Measurements from ENCODE around the gene KIF22. TPM values are rescaled to one million over a fixed set of nuclear protein-coding genes. Genes with fewer than 3 reads are reported as not detected.
"Not testable (repeated sequence)": the region's sequence is repeated elsewhere in the genome, so short reads cannot be mapped to it uniquely, and the experiment has no call there.

Gene KIF22
- polyA plus RNA-seq, 2 of the 4 experiments (the other 2 are of a cell fraction), result 64.3 to 73.7 TPM

DNA sequence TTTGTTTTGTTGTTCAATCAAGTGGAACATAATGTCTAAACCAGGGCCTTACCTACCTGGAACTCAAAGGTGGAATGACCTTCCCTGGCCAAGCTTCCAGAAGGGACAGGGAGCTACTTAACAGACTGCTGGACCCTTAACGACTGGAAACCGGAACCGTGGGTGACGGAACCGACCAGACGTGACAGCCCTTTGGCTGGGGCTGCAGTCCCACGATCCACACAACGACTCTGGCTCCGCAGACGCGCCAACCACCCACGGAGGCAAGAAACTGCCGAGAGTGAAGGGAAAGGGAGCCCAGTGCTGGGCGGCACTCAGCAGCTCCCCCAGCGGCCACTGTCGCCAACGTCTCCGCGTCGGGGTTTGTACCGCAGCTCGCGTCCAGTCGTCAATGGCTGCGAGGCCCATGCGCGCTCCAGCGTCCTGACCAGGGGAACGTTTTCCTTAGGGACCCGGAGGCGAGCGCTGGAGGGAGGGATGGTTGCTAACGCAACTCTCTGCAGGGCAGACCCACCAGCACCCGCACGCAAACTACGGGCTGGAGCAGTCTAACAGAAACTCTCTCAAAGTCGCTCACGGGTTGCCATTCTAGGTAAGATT, 5.5 kb upstream of the KIF22 start:
- no peak overlapping the region for H3K4me3 ChIP-seq
- 87% methylated on average over 38 of the region's 38 CpGs for WGBS (ENCODE audit: missing lambda C conversion rate)

DNA sequence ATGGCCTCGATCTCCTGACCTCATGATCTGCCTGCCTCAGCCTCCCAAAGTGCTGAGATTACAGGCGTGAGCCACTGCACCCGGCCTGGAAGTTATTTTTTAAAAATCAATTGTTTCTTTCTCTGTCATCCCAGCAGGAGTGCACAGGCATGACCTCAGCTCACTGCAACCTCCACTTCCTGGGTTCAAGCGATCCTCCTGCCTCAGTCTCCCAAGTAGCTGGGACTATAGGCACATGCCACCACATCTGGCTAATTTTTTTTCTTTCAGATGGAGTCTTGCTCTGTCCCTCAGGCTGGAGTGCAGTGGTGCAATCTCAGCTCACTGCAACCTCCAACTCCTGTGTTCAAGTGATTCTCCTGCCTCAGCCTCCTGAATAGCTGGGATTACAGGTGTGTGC, 3.4 kb upstream of the KIF22 start:
- WGBS (ENCODE audit: missing lambda C conversion rate), result 62% methylated on average over 4 of the region's 4 CpGs
- H3K4me1 ChIP-seq, result peaks cover 12% of the 10 kb centered on the region
- H3K9me3 ChIP-seq; DNase-seq (ENCODE audit: low read depth in 1 of 2, low spot score in 1 of 2); FAIRE-seq; H3K4me3 ChIP-seq; ATAC-seq; H3K27ac ChIP-seq; POLR2A ChIA-PET; H3K4me2 ChIP-seq: not testable (repeated sequence)
- CTCF ChIA-PET, result interaction anchor here (1.2 to 2.2 kb wide), 3 partner anchors 9 to 86 kb away, joined by 3 to 5 read pairs (median 3); no protein-coding TSS in a partner anchor

More for the DNA sequence above, 5.5 kb upstream of the KIF22 start:
- H3K4me2 ChIP-seq, result no peak overlapping the region
- peaks cover 7% of the 10 kb centered on the region for H3K4me1 ChIP-seq
- H3K9me3 ChIP-seq, result no peaks in the 10 kb centered on the region
- H3K27ac ChIP-seq, result no peak overlapping the region
- TF ChIP-seq FOSB (CRISPR knock-in tag; IDR thresholded peaks at IDR 0.05) (no peak), ZSCAN20 (CRISPR knock-in tag; IDR thresholded peaks at IDR 0.05) (no peak), ZNF302 (CRISPR knock-in tag; IDR thresholded peaks at IDR 0.05) (no peak), JUNB (IDR thresholded peaks at IDR 0.05) (no peak), NPAS2 (CRISPR knock-in tag; IDR thresholded peaks at IDR 0.05; ENCODE audit: borderline replicate concordance) (no peak), EHF (CRISPR knock-in tag; IDR thresholded peaks at IDR 0.05) (no peak), POLR2A (IDR thresholded peaks at IDR 0.05; ENCODE audit: low read length) (no peak), KDM1A (IDR thresholded peaks at IDR 0.05; ENCODE audit: low read depth) (no peak), MAZ (IDR thresholded peaks at IDR 0.05; ENCODE audit: borderline replicate concordance, low read depth, low read length) (no peak), FOSL2 (IDR thresholded peaks at IDR 0.05) (no peak), FOSL2 (CRISPR knock-in tag; IDR thresholded peaks at IDR 0.05) (no peak)
- TF ChIP-seq, protein P1, sequence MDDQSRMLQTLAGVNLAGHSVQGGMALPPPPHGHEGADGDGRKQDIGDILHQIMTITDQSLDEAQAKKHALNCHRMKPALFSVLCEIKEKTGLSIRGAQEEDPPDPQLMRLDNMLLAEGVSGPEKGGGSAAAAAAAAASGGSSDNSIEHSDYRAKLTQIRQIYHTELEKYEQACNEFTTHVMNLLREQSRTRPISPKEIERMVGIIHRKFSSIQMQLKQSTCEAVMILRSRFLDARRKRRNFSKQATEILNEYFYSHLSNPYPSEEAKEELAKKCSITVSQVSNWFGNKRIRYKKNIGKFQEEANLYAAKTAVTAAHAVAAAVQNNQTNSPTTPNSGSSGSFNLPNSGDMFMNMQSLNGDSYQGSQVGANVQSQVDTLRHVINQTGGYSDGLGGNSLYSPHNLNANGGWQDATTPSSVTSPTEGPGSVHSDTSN (IDR thresholded peaks at IDR 0.05), result no peak
- TF ChIP-seq, protein P2, sequence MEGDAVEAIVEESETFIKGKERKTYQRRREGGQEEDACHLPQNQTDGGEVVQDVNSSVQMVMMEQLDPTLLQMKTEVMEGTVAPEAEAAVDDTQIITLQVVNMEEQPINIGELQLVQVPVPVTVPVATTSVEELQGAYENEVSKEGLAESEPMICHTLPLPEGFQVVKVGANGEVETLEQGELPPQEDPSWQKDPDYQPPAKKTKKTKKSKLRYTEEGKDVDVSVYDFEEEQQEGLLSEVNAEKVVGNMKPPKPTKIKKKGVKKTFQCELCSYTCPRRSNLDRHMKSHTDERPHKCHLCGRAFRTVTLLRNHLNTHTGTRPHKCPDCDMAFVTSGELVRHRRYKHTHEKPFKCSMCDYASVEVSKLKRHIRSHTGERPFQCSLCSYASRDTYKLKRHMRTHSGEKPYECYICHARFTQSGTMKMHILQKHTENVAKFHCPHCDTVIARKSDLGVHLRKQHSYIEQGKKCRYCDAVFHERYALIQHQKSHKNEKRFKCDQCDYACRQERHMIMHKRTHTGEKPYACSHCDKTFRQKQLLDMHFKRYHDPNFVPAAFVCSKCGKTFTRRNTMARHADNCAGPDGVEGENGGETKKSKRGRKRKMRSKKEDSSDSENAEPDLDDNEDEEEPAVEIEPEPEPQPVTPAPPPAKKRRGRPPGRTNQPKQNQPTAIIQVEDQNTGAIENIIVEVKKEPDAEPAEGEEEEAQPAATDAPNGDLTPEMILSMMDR (IDR thresholded peaks at IDR 0.05), result no peak
- TF ChIP-seq, protein P3, sequence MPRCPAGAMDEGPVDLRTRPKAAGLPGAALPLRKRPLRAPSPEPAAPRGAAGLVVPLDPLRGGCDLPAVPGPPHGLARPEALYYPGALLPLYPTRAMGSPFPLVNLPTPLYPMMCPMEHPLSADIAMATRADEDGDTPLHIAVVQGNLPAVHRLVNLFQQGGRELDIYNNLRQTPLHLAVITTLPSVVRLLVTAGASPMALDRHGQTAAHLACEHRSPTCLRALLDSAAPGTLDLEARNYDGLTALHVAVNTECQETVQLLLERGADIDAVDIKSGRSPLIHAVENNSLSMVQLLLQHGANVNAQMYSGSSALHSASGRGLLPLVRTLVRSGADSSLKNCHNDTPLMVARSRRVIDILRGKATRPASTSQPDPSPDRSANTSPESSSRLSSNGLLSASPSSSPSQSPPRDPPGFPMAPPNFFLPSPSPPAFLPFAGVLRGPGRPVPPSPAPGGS (IDR thresholded peaks at IDR 0.05), result no peak
- TF ChIP-seq, protein P4, sequence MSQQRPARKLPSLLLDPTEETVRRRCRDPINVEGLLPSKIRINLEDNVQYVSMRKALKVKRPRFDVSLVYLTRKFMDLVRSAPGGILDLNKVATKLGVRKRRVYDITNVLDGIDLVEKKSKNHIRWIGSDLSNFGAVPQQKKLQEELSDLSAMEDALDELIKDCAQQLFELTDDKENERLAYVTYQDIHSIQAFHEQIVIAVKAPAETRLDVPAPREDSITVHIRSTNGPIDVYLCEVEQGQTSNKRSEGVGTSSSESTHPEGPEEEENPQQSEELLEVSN (IDR thresholded peaks at IDR 0.05; ENCODE audit: borderline replicate concordance, low read depth), result no peak
- FAIRE-seq (no peak), ATAC-seq (peak in 1 of 2 experiments; percentile 67; a peak in 3 of 6 replicates), DNase-seq (ENCODE audit: low read depth in 1 of 2, low spot score in 1 of 2) (peak in 1 of 2 experiments; percentile 38)
- POLR2A ChIA-PET, result no interaction called here
- CTCF ChIA-PET, result interaction anchor here (0.7 to 1.8 kb wide), 10 partner anchors 8 to 247 kb away, joined by 3 to 9 read pairs (median 3); partner anchors contain the start of gene MVP

DNA sequence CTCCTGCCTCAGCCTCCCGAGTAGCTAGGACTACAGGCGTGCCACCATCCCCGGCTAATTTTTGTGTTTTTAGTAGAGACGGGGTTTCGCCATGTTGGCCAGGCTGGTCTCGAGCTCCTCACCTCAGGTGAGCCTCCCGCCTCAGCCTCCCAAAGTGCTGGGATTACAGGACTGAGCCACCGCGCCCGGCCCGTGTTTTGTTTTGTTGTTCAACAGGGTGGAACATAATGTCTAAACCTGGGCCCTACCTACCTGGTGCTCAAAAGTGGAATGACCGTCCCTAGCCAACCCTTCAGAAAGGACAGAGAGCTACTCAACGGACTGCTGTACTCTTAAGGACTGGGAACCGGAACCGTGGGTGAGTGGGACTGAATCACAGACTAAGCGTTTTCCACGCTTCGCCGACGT, 772 bp upstream of the KIF22 start:
- ChIA-PET CTCF (interaction anchor here (0.5 to 4.4 kb wide), 26 partner anchors 9 to 263 kb away, joined by 3 to 54 read pairs (median 6); a partner anchor contains a TSS), POLR2A (interaction anchor here (0.6 to 2.3 kb wide), 16 partner anchors 9 to 628 kb away, joined by 3 to 25 read pairs (median 4); partner anchors contain the start of genes ALDOA, MAZ and PAGR1)
- DNase-seq (ENCODE audit: low read depth in 1 of 2, low spot score in 1 of 2) (peak in 1 of 2 experiments; percentile 40), ATAC-seq (peak; percentile 39 to 47), FAIRE-seq (no peak)
- Histone ChIP-seq H3K4me2 (peak overlapping the region; percentile 94), H3K4me3 (peak overlapping the region; percentile 94), H3K9me3 (no peaks in the 10 kb centered on the region), H3K4me1 (peaks cover 20% of the 10 kb centered on the region), H3K27ac (peak overlapping the region; percentile 94 to 96)
- WGBS (ENCODE audit: missing lambda C conversion rate), result 54% methylated on average over 20 of the region's 20 CpGs
- TF ChIP-seq TP53 (CRISPR knock-in tag; IDR thresholded peaks at IDR 0.05), result no peak
- TF ChIP-seq, protein P5, sequence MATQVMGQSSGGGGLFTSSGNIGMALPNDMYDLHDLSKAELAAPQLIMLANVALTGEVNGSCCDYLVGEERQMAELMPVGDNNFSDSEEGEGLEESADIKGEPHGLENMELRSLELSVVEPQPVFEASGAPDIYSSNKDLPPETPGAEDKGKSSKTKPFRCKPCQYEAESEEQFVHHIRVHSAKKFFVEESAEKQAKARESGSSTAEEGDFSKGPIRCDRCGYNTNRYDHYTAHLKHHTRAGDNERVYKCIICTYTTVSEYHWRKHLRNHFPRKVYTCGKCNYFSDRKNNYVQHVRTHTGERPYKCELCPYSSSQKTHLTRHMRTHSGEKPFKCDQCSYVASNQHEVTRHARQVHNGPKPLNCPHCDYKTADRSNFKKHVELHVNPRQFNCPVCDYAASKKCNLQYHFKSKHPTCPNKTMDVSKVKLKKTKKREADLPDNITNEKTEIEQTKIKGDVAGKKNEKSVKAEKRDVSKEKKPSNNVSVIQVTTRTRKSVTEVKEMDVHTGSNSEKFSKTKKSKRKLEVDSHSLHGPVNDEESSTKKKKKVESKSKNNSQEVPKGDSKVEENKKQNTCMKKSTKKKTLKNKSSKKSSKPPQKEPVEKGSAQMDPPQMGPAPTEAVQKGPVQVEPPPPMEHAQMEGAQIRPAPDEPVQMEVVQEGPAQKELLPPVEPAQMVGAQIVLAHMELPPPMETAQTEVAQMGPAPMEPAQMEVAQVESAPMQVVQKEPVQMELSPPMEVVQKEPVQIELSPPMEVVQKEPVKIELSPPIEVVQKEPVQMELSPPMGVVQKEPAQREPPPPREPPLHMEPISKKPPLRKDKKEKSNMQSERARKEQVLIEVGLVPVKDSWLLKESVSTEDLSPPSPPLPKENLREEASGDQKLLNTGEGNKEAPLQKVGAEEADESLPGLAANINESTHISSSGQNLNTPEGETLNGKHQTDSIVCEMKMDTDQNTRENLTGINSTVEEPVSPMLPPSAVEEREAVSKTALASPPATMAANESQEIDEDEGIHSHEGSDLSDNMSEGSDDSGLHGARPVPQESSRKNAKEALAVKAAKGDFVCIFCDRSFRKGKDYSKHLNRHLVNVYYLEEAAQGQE (IDR thresholded peaks at IDR 0.05), result no peak
- TF ChIP-seq, protein P6, sequence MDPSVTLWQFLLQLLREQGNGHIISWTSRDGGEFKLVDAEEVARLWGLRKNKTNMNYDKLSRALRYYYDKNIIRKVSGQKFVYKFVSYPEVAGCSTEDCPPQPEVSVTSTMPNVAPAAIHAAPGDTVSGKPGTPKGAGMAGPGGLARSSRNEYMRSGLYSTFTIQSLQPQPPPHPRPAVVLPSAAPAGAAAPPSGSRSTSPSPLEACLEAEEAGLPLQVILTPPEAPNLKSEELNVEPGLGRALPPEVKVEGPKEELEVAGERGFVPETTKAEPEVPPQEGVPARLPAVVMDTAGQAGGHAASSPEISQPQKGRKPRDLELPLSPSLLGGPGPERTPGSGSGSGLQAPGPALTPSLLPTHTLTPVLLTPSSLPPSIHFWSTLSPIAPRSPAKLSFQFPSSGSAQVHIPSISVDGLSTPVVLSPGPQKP (IDR thresholded peaks at IDR 0.05; ENCODE audit: low read depth, low read length), result no peak
- TF ChIP-seq ZSCAN20 (CRISPR knock-in tag; IDR thresholded peaks at IDR 0.05), result no peak
- no peak for TF ChIP-seq KDM5A (IDR thresholded peaks at IDR 0.05)
- no peak for TF ChIP-seq CEBPB (IDR thresholded peaks at IDR 0.05)
- no peak for TF ChIP-seq HEYL (CRISPR knock-in tag; IDR thresholded peaks at IDR 0.05)
- TF ChIP-seq RCOR1 (IDR thresholded peaks at IDR 0.05; ENCODE audit: low read depth, low read length), result no peak
- no peak for TF ChIP-seq RARB (CRISPR knock-in tag; IDR thresholded peaks at IDR 0.05)
- no peak for TF ChIP-seq CBX2 (IDR thresholded peaks at IDR 0.05; ENCODE audit: borderline replicate concordance, low read depth)
